NCI-H524 (cell line): ENCODE results near the gene ZNF362.

ENCODE experiments used
- DNase-seq, 2 experiments: peaks; one replicate each; lab custom pipeline; 2025; lab: John Stamatoyannopoulos, UW

The ZNF362 gene

DNA sequence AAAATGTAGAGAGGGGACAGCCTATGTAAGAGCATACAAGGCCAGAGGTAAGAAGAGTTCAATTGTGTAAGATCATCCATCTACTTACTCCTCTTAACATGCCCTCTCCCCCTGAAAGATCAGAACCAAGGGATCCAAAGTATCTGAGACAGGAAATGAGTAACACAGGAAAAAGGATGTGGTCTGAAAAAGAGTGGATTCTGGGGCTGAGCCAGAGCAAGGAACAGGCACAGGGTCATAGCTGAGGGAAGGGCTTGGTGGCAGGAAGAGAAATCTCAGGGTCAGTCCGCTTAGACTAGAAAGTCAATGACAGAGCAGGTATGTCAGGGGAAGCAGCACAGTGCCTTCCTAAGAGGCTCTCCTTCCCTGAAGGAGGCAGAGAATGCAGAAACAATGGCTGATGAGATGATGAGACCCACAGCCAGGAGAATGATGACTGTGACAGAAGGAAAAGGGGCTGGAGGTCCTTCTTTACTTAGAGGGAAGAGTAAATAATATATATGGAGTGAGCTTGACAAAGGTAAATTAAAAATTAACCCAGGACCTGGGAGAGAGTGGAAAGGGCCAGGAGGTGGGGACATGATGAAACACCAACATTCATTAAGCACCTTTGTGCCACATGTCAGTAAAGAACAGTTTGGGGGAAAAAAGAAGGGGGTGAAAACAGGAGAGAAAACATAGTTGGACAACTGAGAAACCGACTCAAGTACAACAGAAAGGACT is 90.8 kb downstream of the ZNF362 start:
- DNase-seq, result no peak

DNA sequence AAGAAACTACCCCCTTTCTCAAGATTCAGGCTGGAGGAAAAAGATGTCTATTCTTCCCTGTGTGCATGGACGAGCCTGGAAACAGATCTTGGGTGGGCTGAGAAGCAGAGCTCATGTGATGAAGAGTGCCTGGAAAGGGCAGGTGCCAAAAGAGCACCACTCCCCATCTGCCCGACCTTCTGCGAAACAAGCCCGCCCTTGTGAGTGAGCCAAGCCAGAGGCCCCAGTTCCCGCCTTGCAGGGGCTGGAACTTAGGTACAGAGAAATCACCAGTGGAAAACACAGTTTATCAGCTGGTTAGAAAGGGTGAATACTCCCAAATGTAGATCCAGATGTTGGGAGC is 91.3 kb downstream of the ZNF362 start:
- peak; percentile 59 to 75 for DNase-seq

DNA sequence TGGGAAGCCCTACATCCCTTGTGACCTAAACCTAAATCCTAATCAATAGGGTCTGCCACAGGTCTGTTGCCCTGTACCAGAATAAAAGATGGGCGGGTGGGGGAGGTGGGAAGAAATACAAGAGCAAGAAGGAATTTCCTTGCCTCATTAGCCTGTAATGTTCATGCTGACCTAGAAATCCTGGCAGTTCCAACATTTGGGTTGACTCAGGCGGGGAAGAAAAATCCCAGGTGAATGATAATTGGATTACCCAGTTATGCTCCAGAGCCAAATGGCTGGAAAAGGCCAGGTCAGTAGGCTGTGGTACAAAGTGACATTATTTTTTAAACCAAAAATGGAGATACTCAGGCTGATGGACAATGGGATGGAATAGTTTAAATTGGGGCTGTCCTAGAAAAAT is 91.9 kb downstream of the ZNF362 start:
- peak; percentile 28 to 66 for DNase-seq

DNA sequence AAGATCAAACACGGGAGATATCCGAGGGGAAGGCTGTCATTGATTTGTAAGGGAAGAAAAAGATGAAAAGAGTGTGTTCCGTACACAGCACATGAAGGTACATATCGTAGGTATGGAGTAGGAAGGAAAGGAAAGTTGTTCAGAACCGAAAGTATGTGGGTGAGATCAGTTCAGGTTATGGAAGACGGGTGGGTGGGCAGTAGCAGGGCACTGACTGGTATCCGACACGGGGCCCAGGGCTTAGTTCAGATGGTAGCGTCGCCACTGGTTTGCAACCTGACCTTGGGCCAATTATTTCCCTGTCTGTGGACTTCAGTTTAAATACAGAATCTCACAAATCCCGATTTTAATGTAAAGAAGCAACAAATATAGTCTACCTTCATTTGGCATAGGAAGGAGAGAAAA is 92.4 kb downstream of the ZNF362 start:
- DNase-seq, result peak in 1 of 2 experiments; percentile 47

DNA sequence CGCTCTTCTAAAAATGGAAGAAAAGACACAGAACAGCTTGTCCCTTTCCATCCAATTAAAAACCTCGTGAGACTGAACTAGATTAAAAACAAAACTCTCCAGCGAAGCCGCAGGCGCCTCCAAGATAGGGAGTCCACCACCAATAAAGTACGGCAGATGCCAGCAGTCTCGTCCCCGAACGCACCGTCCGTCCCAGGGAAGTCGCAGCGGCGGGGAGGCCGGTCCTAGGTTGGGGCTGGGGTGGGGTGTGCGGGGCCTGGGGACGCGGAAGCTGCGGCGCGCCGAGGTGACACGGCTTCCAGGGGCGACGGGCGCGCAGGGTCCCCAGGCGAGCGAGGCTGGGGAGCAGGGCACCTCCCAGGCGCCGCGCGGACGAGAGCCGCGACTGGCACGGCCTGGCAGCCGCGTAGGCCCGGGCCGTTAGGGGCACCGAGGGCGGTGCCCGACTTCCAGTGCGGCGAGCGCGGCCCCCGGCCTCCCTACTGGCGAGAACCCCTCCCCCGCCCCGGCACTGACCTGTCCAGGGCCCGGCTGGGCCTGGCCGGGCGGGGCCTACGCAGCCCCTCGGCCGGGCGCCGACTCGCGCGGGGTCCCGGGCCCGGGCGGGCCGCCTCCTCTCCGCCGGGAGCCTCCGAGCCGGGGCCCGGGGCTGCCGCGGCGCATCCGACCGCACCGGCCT is 92.9 kb downstream of the ZNF362 start:
- DNase-seq, result peak in 1 of 2 experiments; percentile 47

DNA sequence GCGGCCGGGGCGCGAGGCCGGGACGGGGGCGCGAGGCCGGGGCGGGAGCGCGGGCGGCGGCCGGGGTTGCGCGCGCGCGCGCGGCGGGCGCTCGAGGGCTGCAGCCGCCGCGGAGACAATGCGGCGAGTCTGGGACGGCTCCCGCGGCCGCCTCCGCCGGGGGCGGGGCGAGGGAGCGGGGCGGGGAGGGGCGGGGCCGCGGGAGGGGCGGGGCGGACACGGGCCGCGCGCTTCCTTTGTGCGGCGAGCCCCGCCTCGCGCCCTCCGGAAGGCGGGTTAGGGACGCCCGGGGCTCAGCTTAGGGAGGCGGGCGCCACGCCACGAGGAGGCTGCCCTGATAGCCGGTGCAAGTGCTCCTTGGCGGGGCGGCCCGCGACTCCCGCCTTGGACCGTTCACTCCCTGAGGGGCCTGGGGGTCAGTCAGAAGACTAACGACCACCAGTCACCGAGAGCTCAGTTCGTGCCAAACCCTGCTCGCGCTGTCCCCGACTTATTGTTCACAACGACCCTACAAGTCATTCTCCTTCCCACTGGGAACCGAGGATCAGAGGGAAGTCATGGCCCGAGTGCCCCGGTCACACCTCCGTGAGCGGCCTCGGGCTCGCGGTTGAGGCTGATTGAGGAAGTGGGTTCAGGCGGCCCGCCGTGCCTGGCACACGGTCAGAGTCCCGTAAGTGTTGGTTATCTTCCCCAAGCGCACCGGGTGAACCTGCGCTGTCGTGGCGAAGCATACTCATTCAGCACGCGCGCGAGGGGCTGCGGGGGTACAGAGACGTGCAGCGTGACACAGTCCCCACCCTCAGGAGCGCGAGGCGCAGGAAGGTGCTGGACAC is 93.7 kb downstream of the ZNF362 start:
- DNase-seq, result peak; percentile 67 to 86
